Stimulated activated CD8-positive, alpha-beta memory T cell treated with anti-CD3 and anti-CD28 coated beads, Interleukin-2, amount 100 ng/mL, for 1 hour (primary cell): ENCODE measurements around the gene SGPL1.
"Not testable (repeated sequence)": the region's sequence is repeated elsewhere in the genome, so short reads cannot be mapped to it uniquely, and the experiment has no call there.

ENCODE experiments used
- DNase-seq, 2 donors: peaks; one replicate each; pipeline ENCODE4 v3.0.0-alpha.2; 2020; ENCODE audit warnings: low read depth in 2 of 2

SGPL1 gene

GRCh38 chr10:70906031-70906783 lies 90.5 kb downstream of the SGPL1 start:
- no peak for DNase-seq

DNA sequence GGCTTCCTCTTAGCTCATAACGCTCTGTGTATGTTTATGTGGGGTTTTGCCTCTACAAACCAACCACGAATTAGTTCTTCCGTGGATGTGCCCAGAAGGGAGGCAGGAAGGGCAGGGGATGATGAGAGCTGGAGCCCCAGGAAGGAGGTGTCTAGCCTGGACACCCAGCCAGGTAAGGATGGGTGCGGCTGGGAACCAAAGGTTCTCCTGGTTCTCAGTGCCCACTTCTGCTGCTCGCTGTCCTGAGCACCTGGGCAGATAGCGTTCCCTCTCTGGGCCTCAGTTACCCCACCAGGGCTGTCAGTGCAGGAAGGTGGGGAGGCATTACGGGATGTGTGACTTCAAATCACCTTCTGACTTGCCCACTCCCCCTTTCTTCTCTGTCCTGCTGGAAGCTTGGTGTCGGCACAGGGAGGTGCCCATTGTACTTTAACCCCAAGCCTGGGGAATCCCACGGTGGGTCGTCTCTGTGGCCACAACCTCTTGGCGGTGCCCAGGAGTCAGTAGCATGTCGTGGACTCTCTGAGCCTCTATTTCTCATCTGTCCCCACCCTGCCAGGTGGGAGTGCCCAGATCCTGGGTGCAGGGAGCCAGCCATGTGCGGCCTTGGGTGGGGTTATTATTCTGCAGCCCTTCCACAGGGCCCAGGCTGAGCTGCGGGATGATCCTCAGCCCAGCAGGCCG lies 91.3 kb downstream of the SGPL1 start:
- no peak for DNase-seq

DNA sequence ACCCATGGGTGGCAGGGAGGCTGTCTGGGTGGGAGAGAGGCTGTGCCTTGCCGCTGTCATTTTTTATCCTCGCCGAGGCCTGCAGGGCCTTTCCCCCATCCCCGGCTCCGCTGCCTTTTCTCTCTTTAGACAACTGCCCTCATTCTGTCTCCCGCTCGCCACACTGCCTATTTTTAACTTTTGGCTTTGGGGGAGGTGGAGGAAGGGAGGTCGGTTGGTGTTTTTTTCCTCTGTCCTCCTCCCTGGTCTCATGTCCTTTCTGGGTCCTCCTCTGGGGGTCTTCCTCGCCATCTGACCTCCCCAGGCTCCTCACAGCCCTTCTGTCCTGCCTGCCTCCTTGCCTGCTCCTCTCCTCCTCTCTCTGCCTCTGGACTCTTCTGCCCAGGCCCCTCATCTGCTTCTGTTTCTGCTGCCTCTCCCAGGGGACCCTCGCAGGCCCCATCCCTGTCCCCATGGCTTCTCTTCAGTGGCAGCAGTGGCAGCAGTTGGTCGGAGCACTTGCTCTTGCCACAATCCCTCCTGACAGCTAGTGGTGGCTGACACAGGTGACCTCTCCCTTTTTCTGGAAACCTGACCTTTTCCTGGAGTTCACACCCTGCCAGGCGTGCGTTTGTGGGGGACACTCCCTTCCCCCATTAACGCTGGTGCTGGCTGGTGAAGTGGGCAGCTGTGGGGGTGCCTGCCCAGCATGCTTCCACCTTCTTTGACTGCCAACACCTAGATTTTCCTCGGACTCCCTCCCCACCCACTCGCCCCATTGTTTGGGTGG lies 92.1 kb downstream of the SGPL1 start:
- DNase-seq, result no peak

- DNase-seq, result no peak
These were observed 92.9 kb downstream of the SGPL1 start for GRCh38 chr10:70908406-70909296.

GRCh38 chr10:70909326-70909935 lies 93.7 kb downstream of the SGPL1 start:
- no peak for DNase-seq

- no peak for DNase-seq
These were observed 95.0 kb downstream of the SGPL1 start for GRCh38 chr10:70910486-70911341.

GRCh38 chr10:70911386-70911785 lies 95.6 kb downstream of the SGPL1 start:
- no peak for DNase-seq

- no peak for DNase-seq
These were observed 96.8 kb downstream of the SGPL1 start for GRCh38 chr10:70912556-70912955.

- DNase-seq, result no peak
These were observed 97.6 kb downstream of the SGPL1 start for GRCh38 chr10:70913191-70913892.

DNA sequence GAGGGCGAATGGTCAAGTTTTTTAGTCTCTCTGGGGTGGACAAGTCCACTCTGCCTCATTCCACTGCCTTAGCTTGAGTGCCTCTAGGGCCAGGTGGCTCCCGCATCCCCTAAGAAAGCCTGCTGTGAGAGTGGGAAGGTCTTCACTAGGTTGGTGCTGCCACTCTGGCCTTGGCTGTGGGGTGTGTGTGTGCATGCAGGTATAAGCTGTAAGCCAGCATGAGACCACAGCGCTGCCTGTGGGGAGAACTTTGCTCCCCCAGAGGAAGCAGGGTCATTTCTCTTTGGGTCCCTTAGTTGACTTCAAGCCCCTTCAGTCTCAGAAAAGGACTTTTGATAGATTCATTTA lies 98.1 kb downstream of the SGPL1 start:
- DNase-seq, result no peak

DNA sequence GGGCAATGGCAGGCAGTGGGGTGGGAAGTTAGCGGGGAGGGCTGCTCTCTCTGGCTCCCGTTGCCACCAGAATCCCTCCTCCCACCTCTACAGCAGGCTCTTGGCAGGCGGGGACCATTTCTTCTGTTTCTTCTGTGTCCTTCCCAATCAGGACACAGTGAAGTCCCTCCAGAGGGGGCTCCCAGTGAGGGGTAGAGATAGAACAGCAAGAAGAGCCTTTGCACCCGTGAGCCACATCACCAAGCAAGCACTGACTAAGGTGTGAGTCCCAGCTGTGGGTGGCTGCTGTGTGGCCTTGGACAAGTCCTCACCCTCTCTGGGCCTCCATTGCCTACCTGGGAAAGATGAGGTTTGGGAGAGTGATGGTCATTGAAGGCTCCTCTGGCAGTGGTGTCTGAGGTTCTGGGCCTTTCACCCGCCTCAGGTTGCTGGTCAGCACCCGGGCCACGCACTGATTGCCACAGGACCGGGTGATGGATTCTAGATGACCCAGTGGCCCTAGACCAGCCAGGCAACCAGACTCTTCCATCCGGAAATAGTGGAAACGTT lies 98.6 kb downstream of the SGPL1 start:
- no peak for DNase-seq

DNA sequence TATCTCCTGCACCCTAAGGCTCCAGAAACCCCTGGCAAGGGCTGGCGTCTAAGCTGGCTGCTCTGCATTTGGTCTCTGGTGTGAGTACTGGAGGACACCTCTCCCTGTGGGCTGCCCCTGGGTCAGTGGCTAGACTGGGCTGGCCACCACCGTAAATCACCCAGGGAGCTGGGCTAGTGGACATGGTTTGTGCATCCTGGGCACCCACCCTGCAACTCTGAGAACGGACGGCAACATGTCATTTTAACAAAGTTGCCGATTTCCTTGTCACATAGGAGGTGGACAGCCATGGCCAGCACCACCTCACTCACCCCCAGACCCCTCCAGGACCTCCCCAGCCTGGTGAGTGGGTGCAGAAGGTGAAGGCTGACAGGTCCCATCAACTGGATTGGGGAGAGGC lies 99.5 kb downstream of the SGPL1 start:
- DNase-seq, result no peak

DNA sequence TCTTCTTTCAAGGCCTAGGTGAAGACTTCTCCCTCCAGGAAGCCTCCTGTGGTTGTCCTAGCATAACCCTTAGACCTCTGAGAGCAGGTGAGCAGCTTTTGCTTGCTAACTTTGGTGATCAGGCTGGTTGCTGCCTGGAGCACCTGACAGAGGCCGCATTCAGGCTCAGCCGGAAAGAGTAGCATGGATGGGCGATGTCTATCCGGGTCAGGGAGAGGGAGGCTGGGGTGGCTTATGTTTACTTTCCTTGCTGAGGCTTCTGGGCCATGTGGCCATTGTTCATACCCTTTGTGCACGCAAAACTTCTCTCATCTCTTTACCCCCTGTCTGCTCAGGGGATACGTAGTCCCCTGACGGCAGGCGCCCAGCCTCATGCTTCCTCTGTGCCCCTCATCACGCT lies 100.1 kb downstream of the SGPL1 start:
- no peak for DNase-seq

- no peak for DNase-seq
These were observed 100.5 kb downstream of the SGPL1 start for GRCh38 chr10:70916241-70916640.

GRCh38 chr10:70917226-70917625 lies 101.5 kb downstream of the SGPL1 start:
- no peak for DNase-seq

DNA sequence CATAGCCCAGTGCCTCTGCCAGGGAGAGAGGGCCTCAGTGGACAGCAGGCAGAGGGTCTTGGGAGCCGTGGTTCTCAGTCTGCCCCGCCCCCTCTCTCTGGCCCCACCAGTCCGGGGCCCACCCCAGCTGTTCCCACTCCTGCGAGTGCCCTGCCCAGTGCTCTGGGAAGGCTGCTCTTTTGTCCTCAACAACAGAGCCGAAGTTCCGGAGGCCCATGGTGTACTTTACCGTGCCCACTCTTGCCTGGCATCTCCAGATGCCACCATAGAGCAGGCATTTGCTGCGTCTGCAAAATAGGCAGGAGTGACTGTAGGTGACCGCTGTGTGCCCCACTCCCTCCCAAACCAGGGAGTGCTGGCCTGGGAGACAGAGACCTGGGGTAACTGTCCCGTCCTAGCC lies 101.9 kb downstream of the SGPL1 start:
- DNase-seq, result no peak

DNA sequence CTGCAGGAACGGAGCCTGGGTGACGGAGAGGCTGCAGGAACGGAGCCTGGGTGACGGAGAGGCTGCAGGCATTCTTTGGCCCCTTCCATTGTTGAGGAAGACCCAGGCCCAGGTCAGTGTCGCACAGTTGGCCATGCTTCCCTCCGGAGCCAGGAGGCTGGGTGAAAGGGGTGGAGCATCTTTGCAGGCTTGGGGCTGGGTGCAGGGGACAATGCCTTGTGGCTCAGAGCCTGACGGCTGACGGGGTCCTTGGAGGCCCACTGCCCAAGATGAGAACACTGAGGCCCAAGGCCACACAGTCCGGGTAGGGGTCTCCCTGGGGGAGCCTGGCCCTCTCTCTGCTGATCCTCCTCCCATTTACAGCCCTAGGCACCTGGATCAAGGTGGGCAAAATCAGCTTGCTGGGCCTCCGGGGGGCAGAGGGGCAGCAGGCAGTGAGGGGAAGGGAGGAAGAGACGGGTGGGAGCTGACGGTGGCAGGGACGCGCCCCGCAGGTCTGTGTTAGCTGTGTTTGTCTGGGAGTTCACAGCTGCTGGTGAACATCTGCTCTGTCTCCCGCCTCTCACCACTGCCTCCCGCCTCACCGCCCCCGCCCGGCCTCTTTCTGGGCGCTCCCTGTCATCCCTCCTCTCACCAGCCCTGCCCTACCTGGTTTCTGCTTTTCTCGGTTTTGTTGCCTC lies 103.2 kb downstream of the SGPL1 start:
- no peak for DNase-seq

GRCh38 chr10:70919906-70920305 lies 104.2 kb downstream of the SGPL1 start:
- not testable (repeated sequence) for DNase-seq

DNA sequence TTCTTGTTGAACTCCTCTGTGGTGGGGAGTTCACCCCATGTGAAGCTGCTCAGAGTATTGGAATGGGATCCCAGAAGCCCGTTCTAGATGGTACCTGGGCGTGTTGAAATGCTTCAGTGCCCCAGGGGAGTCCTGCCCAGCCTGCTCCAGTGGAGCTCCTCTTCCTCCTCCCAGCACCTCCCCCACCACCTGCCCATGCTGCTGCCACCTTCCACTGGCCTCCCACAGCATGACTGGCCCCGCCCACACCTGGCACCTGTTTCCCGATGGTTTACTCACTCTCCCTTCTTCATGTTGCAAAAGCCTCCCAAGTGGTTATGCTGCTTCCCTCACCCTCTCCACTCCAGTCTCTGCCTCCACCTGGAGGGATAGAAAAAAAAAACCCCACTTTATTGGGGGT lies 104.8 kb downstream of the SGPL1 start:
- DNase-seq, result no peak
